HEK293T (cell line): ENCODE results near the gene MACROD2.

Experiments
- ARNT ChIP-seq: fragments of 450-650 bp; IDR thresholded peaks from 2 replicates; pipeline ENCODE4 v1.6.1; 2017; ENCODE audit warnings: mild to moderate bottlenecking
- BHLHE40 ChIP-seq: fragments of 450-650 bp; IDR thresholded peaks from 2 replicates; pipeline ENCODE4 v1.6.1; 2016; ENCODE audit warnings: mild to moderate bottlenecking, moderate library complexity, borderline replicate concordance
- CTBP1 ChIP-seq: fragments of 450-650 bp; IDR thresholded peaks from 2 replicates; pipeline ENCODE4 v1.6.1; 2016; ENCODE audit warnings: borderline replicate concordance
- ELF4 ChIP-seq: fragments of 450-650 bp; IDR thresholded peaks from 2 replicates; pipeline ENCODE4 v1.6.1; 2017; ENCODE audit warnings: antibody characterized with exemption
- FOXA1 ChIP-seq: fragments of 450-650 bp; IDR thresholded peaks from 2 replicates; pipeline ENCODE4 v1.6.1; 2016; ENCODE audit warnings: mild to moderate bottlenecking
- FOXK2 ChIP-seq: fragments of 450-650 bp; IDR thresholded peaks from 2 replicates; pipeline ENCODE4 v1.6.1; 2016; ENCODE audit warnings: mild to moderate bottlenecking
- FOXM1 ChIP-seq: fragments of 450-650 bp; IDR thresholded peaks from 2 replicates; pipeline ENCODE4 v1.6.1; 2017; ENCODE audit warnings: mild to moderate bottlenecking, borderline replicate concordance
- HDGF ChIP-seq: fragments of 450-650 bp; IDR thresholded peaks from 2 replicates; pipeline ENCODE4 v1.6.1; 2017; ENCODE audit warnings: antibody characterized with exemption, borderline replicate concordance
- LEF1 ChIP-seq: fragments of 450-650 bp; IDR thresholded peaks from 2 replicates; pipeline ENCODE4 v1.6.1; 2017; ENCODE audit warnings: mild to moderate bottlenecking, borderline replicate concordance
- SP1 ChIP-seq: fragments of 450-650 bp; IDR thresholded peaks from 2 replicates; pipeline ENCODE4 v1.6.1; 2017
- SUZ12 ChIP-seq: fragments of 450-650 bp; IDR thresholded peaks from 2 replicates; pipeline ENCODE4 v1.6.1; 2016; ENCODE audit warnings: mild to moderate bottlenecking
- TARDBP ChIP-seq: fragments of 450-650 bp; IDR thresholded peaks from 2 replicates; pipeline ENCODE4 v1.6.1; 2016

- TF ChIP-seq TARDBP (no peak), HDGF (no peak), SUZ12 (no peak), FOXM1 (no peak), FOXA1 (no peak), BHLHE40 (no peak), FOXK2 (no peak), LEF1 (no peak), SP1 (no peak), CTBP1 (no peak), ARNT (no peak), ELF4 (no peak)
Measured at GRCh38 chr20:15163632-15164031, 1168.3 kb downstream of the MACROD2 start.
